HG03135 (cell line): ENCODE measurements around the gene ITGA4.
"Not testable (repeated sequence)": the region's sequence is repeated elsewhere in the genome, so short reads cannot be mapped to it uniquely, and the experiment has no call there.

Experiments used
- ATAC-seq: cut with Tn5 transposase; IDR thresholded peaks from one replicate; pipeline ENCODE4 v1.9.1; 2021; ENCODE audit warnings: mild to moderate bottlenecking, moderate library complexity; ENCODE audit not compliant: unreplicated experiment

Gene ITGA4

DNA sequence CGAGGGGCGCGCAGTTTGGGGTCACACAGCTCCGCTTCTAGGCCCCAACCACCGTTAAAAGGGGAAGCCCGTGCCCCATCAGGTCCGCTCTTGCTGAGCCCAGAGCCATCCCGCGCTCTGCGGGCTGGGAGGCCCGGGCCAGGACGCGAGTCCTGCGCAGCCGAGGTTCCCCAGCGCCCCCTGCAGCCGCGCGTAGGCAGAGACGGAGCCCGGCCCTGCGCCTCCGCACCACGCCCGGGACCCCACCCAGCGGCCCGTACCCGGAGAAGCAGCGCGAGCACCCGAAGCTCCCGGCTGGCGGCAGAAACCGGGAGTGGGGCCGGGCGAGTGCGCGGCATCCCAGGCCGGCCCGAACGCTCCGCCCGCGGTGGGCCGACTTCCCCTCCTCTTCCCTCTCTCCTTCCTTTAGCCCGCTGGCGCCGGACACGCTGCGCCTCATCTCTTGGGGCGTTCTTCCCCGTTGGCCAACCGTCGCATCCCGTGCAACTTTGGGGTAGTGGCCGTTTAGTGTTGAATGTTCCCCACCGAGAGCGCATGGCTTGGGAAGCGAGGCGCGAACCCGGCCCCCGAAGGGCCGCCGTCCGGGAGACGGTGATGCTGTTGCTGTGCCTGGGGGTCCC, at the start of gene ITGA4:
Gene ITGA4, plus strand, starts transcription at position 266 of the 620 bp plus-strand sequence. Its CDS starts 269 bp downstream, at position 535.
- peak; percentile 76 for ATAC-seq

- no peak for ATAC-seq
Observed at GRCh38 chr2:181408861-181409260, 48.3 kb upstream of the ITGA4 start.

DNA sequence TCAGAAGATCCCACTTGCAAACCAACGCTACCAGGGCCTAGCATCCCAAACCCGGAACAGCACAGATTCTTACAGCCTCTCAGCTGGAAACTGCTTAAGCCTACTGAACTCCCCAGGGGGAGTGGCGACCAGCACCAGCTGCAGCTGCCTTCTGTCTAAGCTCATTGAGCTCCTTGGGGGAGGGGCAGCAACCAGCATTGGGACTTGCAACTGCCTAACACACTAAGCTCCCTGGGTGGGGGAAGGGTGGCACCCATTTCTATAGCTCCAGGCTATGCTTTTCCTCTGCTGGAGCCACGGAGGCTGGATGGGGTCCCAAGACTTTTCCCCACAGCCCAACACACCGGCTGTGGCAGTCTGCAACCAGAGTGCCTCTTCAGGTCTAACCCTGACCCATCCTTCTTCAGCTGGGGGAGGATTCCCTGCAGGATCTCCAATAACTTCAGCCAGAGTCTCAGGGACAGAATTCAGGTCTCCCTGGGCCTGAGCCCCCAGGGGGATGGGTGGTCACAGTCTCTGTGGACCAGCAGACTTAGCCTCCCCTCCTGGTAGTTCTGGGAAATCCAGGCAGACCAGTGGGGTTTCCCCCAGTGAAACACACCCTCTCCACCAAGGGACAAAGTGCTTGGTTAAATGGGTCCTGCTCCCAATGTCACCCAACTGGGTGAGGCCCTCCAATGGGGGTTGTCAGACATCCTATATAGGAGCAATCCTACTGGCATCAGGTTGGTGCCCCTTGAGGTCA, 45.9 kb upstream of the ITGA4 start:
- ATAC-seq: peak; percentile 97

DNA sequence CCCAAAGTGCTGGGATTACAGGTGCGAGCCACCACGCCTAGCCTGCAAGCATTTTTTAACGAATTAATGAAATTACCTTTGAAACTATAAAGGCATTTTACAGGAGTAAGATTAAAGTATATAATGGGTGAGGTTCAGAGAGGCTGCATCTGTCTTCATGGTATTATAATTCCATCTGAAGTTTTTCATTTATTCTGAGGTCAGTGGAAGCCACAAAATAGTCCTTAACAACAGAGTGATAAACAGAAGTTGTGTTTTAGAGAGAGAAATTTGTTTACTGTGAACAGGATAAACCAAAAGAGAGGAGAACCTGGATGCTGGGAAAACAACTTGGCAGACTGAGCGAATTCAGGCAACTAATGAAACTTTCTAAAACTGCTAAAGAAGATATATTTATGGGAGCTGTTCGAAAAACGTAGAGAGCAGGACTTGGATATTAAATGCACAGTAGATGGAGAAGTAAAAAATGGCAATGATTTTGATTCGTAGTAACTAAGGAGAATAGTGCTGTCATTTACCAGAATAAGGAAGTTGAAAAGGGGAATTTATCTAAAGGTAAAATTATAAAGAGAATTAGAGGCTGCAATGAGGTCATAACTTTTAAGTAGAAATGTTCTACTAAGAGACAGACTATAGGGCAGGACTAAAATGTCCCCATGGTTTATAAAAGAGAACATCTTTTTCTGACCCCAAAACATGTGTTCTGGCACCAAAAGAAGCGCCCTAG, 37.9 kb upstream of the ITGA4 start:
- ATAC-seq: no peak

GRCh38 chr2:181420259-181421130, 36.7 kb upstream of the ITGA4 start:
- ATAC-seq: no peak

DNA sequence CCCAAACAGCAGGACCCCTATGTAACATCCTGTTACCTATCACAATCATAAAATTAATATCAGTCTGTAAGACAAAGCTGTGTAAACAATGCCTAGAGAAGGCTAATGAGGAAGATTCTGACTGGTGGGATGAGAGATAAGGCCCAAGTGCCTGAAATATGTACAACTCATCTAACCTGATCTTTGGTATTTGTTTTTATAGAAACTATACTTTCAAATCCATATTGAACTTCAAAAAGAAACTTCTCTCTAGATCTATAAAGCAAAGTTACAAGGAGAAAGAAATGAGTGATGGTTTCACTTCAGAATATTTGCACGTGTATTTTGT, 36.1 kb upstream of the ITGA4 start:
- ATAC-seq: no peak

DNA sequence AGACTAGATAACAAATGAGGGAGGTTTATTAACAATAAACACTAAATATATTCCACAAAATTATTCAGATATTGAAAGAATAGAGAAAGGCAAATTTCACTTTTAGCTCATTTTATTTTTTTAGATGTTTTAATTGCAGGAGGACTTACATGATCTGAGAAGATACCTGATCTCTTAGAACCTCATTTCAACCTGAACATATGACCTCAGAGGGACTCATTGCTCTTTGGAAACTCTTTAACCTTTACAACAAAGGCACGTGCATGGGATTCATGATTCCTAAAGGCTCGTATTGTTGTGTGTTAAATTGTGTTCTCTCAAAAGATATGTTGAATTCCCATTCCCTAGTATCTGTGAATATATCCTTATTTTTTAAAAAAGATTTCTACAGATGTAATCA, 35.7 kb upstream of the ITGA4 start:
- ATAC-seq: no peak

DNA sequence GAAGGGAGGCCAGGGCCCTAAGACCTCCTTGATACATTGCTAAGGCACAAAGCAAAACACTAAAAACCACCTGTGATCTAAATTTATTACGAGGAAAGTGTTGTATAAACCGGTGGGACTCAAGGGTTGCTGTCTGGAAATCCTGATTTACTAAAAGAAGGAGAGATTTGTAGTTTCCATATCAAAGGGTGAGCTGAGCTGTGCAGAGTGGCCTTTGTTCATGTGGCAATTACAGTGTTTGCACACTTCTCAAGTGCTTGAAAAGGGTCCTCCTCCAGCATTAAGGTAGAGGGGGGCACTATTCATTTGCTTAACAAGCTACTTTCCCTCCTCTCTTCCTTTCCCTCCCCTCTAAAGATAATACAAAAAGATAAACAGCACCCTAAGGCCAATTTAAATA, 30.5 kb upstream of the ITGA4 start:
- no peak for ATAC-seq

- ATAC-seq: no peak
Observed at GRCh38 chr2:181430406-181431118, 26.6 kb upstream of the ITGA4 start.

GRCh38 chr2:181431674-181432073, 25.5 kb upstream of the ITGA4 start:
- ATAC-seq: no peak

DNA sequence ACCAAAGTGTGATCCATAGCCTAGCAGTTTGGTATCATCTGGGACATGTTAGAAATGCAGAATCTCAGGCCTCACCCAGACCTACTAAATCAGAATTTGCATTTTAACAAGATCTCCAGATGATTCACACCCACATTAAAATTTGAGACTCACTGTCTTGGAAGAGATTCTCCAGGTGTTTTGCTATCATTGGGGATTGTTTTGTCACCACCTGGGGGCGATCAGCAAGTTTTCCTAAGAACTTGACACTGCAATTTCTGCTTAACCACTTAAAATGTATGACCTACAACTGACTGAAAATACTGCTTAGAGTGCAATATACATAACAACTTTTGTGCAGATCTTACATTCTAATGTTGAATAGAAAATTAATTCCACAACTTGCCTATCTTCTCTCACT, 18.9 kb upstream of the ITGA4 start:
- no peak for ATAC-seq

GRCh38 chr2:181440344-181440743, 16.8 kb upstream of the ITGA4 start:
- ATAC-seq: no peak

- no peak for ATAC-seq
Observed at GRCh38 chr2:181440919-181441318, 16.3 kb upstream of the ITGA4 start.

DNA sequence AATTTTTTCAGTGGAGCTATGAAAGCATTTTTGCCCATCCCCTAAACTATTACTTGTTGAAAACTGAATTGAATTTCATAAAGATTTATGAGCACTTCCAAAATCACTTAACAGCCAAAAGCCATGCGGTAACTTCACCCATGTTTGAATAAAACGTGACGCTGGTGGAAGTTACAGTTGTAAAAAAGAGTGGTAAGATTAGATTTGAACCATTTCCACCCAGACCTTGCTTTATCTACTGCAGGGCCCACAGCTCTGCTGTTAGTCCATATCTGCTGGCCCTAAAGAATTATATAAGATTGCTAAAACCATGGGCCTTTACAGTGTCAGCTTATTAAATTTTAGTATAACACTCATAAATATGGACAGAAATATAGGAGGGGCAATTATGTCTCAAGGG, 15.5 kb upstream of the ITGA4 start:
- ATAC-seq: no peak

GRCh38 chr2:181444654-181445053, 12.5 kb upstream of the ITGA4 start:
- ATAC-seq: no peak

DNA sequence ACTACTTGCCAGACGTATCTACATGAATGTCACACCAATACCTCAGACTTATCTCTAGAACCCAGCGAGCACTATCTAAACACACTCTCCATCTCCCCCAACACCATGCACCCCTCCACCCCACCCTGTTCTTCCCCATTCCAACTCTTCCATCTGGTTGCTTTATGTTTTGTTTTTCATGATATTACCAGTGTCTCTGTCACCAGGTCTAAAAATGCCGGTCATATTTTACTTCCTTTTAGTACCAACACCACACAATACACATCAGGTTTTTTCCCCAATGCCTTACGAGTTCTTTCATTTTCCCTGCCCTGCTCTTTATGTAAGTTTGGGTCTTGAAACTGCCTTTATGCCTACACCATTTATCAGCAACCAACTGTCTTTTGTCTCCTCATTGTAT, 10.2 kb upstream of the ITGA4 start:
- no peak for ATAC-seq

DNA sequence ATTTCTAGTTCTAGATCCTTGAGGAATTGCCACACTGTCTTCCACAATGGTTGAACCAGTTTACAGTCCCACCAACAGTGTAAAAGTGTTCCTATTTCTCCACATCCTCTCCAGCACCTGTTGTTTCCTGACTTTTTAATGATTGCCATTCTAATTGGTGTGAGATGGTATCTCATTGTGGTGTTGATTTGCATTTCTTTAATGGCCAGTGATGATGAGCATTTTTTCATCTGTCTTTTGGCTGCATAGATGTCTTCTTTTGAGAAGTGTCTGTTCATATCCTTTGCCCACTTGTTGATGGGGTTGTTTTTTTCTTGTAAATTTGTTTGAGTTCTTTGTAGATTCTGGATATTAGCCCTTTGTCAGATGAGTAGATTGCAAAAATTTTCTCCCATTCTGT, 7.9 kb upstream of the ITGA4 start:
- ATAC-seq: not testable (repeated sequence)

DNA sequence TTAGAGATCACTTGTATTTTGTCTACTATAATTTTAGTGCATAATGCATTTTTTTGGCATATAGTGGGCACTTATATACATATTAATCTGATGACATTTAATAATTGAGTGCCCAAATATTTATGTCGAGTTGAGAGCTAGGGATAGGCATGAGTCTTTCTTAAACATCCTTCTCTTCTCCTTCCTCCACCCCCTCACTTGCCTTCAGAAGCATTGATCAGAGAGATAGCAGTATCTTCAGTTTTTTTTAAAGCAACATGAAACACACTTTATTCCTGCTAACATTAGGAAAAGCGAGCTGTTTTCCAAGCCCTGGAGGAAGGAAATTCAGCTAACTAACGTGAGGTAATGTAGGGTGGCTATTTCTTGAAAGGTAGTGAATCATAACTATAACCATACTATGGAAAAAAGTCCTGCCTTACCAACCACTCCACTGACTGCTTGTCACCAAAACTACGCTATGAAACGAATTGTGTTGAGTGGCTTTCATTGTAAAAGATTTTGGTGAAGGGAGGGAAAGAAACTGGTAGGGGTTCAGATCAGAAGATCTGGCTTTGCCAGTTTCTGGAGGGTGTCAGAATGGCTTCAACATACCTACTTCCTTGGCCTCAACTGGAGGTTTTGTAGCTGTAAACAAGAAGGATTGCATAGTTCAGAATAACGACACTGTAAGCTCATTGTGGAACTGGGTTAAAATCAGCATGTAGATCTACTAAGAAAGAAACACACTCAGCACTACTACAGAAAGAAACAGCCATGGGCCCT, 2.3 kb upstream of the ITGA4 start:
- ATAC-seq: no peak

DNA sequence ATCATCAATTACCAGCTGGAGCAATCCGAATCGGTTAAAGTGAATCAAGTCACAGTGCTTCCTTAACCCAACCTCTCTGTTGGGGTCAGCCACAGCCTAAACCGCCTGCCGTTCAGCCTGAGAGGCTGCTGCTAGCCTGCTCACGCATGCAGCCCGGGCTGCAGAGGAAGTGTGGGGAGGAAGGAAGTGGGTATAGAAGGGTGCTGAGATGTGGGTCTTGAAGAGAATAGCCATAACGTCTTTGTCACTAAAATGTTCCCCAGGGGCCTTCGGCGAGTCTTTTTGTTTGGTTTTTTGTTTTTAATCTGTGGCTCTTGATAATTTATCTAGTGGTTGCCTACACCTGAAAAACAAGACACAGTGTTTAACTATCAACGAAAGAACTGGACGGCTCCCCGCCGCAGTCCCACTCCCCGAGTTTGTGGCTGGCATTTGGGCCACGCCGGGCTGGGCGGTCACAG, 496 bp upstream of the ITGA4 start:
- peak; percentile 70 for ATAC-seq
